Skeletal muscle satellite cell (primary cell): ENCODE data around the gene IGSF3.
"Not testable (repeated sequence)": the region's sequence is repeated elsewhere in the genome, so short reads cannot be mapped to it uniquely, and the experiment has no call there.

ENCODE experiments used
- H3K27me3 ChIP-seq: 2 replicates; pipeline ENCODE4 v1.7.0; 2013; ENCODE audit warnings: low read length; ENCODE audit not compliant: control insufficient read depth, insufficient read depth
- H3K36me3 ChIP-seq: 2 replicates; pipeline ENCODE4 v1.7.0; 2013; ENCODE audit warnings: mild to moderate bottlenecking, control low read depth, low read length; ENCODE audit not compliant: insufficient read depth
- H3K4me1 ChIP-seq: 2 replicates; pipeline ENCODE4 v1.7.0; 2013; ENCODE audit warnings: low read length; ENCODE audit not compliant: control insufficient read depth, insufficient read depth
- H3K4me2 ChIP-seq: 2 replicates; pipeline ENCODE4 v1.7.0; 2013; ENCODE audit warnings: mild to moderate bottlenecking, low read length
- H3K4me3 ChIP-seq: 2 replicates; pipeline ENCODE4 v1.7.0; 2013; ENCODE audit warnings: low read length
- H3K9ac ChIP-seq: 2 replicates; pipeline ENCODE4 v1.7.0; 2013; ENCODE audit warnings: mild to moderate bottlenecking, low read depth, low read length, moderate library complexity
- H3K9me3 ChIP-seq: replicated peaks from 2 replicates; pipeline ENCODE4 v1.7.0; 2013; ENCODE audit warnings: mild to moderate bottlenecking, control low read depth, low read length

Gene IGSF3

DNA sequence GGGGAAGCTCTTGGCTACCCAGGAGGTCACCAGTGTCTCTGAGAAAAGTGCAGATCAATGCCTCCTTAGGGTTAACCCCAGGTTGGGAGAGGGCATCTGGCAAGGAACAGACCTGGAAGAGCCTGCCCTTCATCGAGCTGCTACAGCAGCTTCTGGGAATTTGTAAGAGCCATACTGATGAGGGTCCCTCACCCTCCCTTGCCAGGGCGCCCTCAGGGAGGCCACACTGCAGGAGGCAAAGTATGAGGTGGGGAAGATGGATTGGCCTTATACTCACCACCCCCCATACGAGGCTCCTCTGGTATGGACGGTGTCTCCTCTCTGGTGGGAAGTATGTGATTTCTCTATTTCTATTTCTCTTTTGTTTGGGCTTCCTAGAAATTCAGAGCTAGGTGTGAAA lies 13.2 kb downstream of the IGSF3 start:
- no peak overlapping the region for H3K4me3 ChIP-seq
- H3K4me2 ChIP-seq: no peak overlapping the region
- H3K9me3 ChIP-seq: no peaks in the 10 kb centered on the region
- H3K4me1 ChIP-seq: no peaks in the 10 kb centered on the region
- no peak overlapping the region for H3K9ac ChIP-seq
- peaks cover 6% of the 10 kb centered on the region for H3K27me3 ChIP-seq
- no peaks in the 10 kb centered on the region for H3K36me3 ChIP-seq

- H3K9me3 ChIP-seq, H3K9ac ChIP-seq, H3K36me3 ChIP-seq, H3K4me1 ChIP-seq, H3K4me2 ChIP-seq, H3K4me3 ChIP-seq: not testable (repeated sequence)
- peaks cover 13% of the 10 kb centered on the region for H3K27me3 ChIP-seq
Observed at GRCh38 chr1:116652598-116652997, 14.9 kb downstream of the IGSF3 start.

- H3K4me1 ChIP-seq, H3K9me3 ChIP-seq, H3K9ac ChIP-seq, H3K4me2 ChIP-seq, H3K36me3 ChIP-seq, H3K4me3 ChIP-seq: not testable (repeated sequence)
- peaks cover 16% of the 10 kb centered on the region for H3K27me3 ChIP-seq
Observed at GRCh38 chr1:116650781-116651180, 16.8 kb downstream of the IGSF3 start.

GRCh38 chr1:116649041-116649440 lies 18.5 kb downstream of the IGSF3 start:
- not testable (repeated sequence) for H3K4me1 ChIP-seq, H3K9ac ChIP-seq, H3K4me3 ChIP-seq, H3K36me3 ChIP-seq, H3K9me3 ChIP-seq, H3K4me2 ChIP-seq
- peaks cover 20% of the 10 kb centered on the region for H3K27me3 ChIP-seq

DNA sequence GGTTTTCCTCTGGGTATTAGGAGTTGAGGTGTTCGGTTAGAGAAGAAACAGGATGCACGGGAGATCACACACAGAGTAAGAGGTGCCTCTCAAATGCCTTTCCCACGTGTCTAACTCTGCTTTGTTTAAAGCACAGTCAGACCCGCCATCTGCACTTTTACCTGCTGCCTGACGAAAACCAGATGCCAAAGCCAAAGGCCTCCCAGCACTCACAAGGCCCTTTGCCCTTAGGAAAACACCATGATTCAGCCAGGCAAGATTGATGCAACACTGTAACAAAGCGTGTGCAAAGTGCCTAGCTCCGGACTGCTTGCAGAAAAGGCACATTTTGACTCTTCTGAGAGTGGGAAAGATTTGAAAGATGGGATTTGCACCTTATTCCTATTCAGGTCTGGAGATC lies 19.2 kb downstream of the IGSF3 start:
- H3K9ac ChIP-seq, H3K36me3 ChIP-seq, H3K9me3 ChIP-seq, H3K4me3 ChIP-seq, H3K4me2 ChIP-seq, H3K4me1 ChIP-seq: not testable (repeated sequence)
- peaks cover 20% of the 10 kb centered on the region for H3K27me3 ChIP-seq

DNA sequence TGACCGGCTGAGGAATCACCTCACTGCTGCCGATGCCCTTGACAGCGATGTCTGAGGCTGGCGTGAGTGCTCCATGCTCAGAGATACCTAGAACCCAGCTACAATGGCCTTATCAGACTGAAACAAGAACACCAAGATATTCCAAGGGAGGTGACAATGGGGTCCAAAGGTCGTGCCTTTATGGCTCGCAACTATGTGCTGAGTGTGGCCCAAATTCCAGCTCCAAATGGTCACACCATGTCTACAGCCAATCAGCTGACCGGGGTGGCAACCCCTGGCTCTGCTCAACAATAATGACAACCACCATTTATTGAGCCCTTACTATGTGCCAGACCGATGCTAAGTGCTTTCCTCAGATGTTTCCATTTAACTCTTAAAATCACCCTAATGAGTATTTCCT lies 20.3 kb downstream of the IGSF3 start:
- H3K9ac ChIP-seq, H3K9me3 ChIP-seq, H3K4me2 ChIP-seq, H3K36me3 ChIP-seq, H3K4me3 ChIP-seq, H3K4me1 ChIP-seq: not testable (repeated sequence)
- H3K27me3 ChIP-seq: peaks cover 16% of the 10 kb centered on the region

DNA sequence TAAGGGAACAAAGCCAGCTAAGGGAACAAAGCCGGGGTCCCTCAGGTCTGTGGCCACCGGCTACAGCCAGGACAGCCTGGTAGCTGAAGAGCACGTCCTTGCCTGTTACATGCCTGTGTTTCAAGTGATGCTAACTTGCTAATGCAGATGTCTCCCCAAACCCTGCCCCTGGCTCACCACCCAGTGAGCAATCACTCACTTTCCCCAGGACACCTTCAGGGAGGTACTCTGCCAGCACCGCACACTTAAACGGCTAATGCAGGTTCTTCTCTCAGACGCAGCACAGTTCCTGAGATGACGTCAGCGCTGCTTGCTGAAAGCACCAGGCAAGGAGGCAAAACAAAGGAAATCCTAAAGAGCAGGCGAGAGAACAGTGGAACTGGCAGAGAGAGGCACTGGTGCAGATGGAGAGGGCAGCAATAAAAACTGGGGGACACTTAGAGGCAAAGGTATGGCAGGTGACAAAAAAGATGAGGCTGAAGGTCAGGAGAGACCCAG lies 20.8 kb downstream of the IGSF3 start:
- not testable (repeated sequence) for H3K4me3 ChIP-seq, H3K9ac ChIP-seq, H3K9me3 ChIP-seq, H3K4me1 ChIP-seq, H3K36me3 ChIP-seq, H3K4me2 ChIP-seq
- H3K27me3 ChIP-seq: peaks cover 16% of the 10 kb centered on the region

DNA sequence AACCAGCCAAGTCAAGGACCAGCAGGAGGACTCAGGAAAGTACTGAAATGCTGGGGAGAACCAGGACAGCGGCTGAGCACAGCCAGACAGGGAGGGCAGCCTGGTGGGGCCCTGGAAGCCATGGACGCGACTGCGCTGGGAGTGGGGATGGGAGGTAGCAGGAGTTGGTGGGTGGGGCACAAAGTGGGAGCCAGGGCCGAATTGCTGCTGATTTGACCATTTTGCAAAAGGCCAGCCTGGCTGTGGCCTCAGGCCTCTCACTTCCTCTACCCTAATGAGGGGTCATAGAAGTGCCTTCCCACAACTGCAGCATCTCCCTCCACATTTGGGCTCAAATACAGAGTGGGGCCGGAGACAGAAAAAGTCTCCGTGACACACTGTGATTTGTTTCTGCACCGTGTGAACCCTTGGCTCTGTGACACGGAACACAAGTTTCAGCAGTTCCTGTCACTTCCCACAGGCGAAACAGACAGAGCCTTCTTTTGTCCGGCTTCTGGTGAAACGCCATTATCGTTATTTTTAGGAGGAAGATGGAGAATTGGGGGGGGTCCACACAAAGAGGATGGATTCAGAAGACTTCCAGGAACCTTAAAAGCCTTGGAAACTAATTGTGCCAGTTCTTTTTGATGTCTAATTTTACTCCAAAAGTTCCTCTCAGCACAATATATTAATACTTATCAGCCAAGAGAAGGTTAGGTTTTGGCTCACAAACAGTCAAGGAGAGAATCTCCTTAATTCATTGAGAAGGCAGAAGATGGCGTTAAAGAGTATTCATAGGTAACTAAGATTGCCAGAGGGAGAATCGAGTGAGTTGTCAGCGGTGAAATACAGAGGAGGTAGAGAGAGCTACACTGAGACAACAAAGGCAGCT lies 21.5 kb downstream of the IGSF3 start:
- not testable (repeated sequence) for H3K4me1 ChIP-seq, H3K4me3 ChIP-seq, H3K36me3 ChIP-seq, H3K9me3 ChIP-seq, H3K9ac ChIP-seq, H3K4me2 ChIP-seq
- peaks cover 16% of the 10 kb centered on the region for H3K27me3 ChIP-seq

GRCh38 chr1:116644993-116645392 lies 22.5 kb downstream of the IGSF3 start:
- peaks cover 16% of the 10 kb centered on the region for H3K27me3 ChIP-seq
- not testable (repeated sequence) for H3K9ac ChIP-seq, H3K36me3 ChIP-seq, H3K4me1 ChIP-seq, H3K9me3 ChIP-seq, H3K4me2 ChIP-seq, H3K4me3 ChIP-seq

DNA sequence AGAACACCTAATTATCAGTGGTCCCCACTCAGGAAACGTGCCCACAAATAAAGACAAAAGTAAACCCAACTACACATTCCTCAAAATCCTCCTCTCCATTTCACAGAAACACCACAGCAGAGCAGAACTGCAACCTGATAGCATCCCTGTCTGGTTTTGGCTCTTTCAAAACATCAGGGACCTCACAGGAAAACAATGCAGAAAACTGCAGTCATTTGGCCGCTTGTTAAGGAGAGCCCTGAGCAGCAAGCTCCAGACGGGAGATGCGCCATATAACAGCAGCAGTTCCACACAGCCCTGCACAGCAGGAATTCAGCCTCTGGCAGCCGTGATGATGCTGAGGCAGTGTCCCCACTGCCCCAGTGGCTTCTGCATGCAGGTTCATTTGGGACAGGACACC lies 23.4 kb downstream of the IGSF3 start:
- H3K27me3 ChIP-seq: peaks cover 16% of the 10 kb centered on the region
- not testable (repeated sequence) for H3K4me2 ChIP-seq, H3K9me3 ChIP-seq, H3K36me3 ChIP-seq, H3K9ac ChIP-seq, H3K4me1 ChIP-seq, H3K4me3 ChIP-seq

GRCh38 chr1:116643281-116643751 lies 24.2 kb downstream of the IGSF3 start:
- not testable (repeated sequence) for H3K4me2 ChIP-seq, H3K4me1 ChIP-seq, H3K9ac ChIP-seq, H3K4me3 ChIP-seq, H3K9me3 ChIP-seq, H3K36me3 ChIP-seq
- H3K27me3 ChIP-seq: peaks cover 12% of the 10 kb centered on the region
